Tibial artery (tissue), 4 donors: ENCODE data around the gene MAP1LC3B.
"Not testable (repeated sequence)": the region's sequence is repeated elsewhere in the genome, so short reads cannot be mapped to it uniquely, and the experiment has no call there.

Experiments
- DNase-seq, 2 donors: peaks; one replicate each; pipeline ENCODE4 v3.0.0-alpha.2; 2019
- H3K27ac ChIP-seq, 2 donors: fragments of 200-600 bp; sonication (generic) in 1 of 2; 1 replicate in 1 of 2; 2 replicates in 1 of 2; pipeline ENCODE4 v1.5.1; 2018 to 2019; ENCODE audit warnings: mild to moderate bottlenecking in 1 of 2
- H3K27me3 ChIP-seq, 2 donors: fragments of 200-600 bp; sonication (generic) in 1 of 2; one replicate each; pipeline versions ENCODE4 v1.5.1 to v1.6.0; 2016 to 2019
- H3K36me3 ChIP-seq, 3 donors: fragments of 200-600 bp; sonication (generic) in 2 of 3; one replicate each; pipeline ENCODE4 v1.5.1; 2016 to 2019; ENCODE audit warnings: mild to moderate bottlenecking in 2 of 3
- H3K4me1 ChIP-seq, 4 donors: fragments of 200-600 bp; sonication (generic) in 2 of 4; 1 replicate in 3 of 4; 2 replicates in 1 of 4; pipeline ENCODE4 v1.5.1; 2016 to 2019
- H3K4me3 ChIP-seq, 2 donors: fragments of 200-600 bp; sonication (generic) in 1 of 2; 1 replicate in 1 of 2; 2 replicates in 1 of 2; pipeline ENCODE4 v1.5.1; 2018 to 2019; ENCODE audit warnings: mild to moderate bottlenecking in 2 of 2
- H3K9me3 ChIP-seq, 3 donors: fragments of 200-600 bp; sonication (generic) in 1 of 3; one replicate each; pipeline ENCODE4 v1.5.1; 2016 to 2019
- CTCF ChIP-seq, 2 experiments: fragments of 200-600 bp in 1 of 2; fragments of 450-650 bp in 1 of 2; IDR thresholded peaks; one replicate each; pipeline ENCODE4 v1.5.1; 2017 to 2019; ENCODE audit warnings: antibody characterized with exemption in 2 of 2, mild to moderate bottlenecking in 1 of 2, moderate library complexity in 1 of 2
- intact Hi-C: fragments of 100-400 bp; cut with DNase I; formaldehyde crosslinking; loops from one replicate; pipeline ENCODE4 v1.15.0; 2023; ENCODE audit warnings: low total_unique reads

Gene MAP1LC3B

GRCh38 chr16:87371261-87371866 is 20.8 kb upstream of the MAP1LC3B start:
- Histone ChIP-seq H3K36me3 (peaks cover 0 to 9% (median 5%) of the 10 kb centered on the region in 3 donors), H3K4me1 (peaks cover 0 to 43% (median 27%) of the 10 kb centered on the region in 4 donors), H3K4me3 (no peak overlapping the region), H3K9me3 (no peaks in the 10 kb centered on the region), H3K27ac (no peak overlapping the region), H3K27me3 (no peaks in the 10 kb centered on the region)
- DNase-seq, result no peak
- intact Hi-C loops, result no loop called here
- TF ChIP-seq CTCF (IDR thresholded peaks at IDR 0.05), result no peak

GRCh38 chr16:87372305-87372704 is 19.8 kb upstream of the MAP1LC3B start:
- Histone ChIP-seq H3K27me3 (no peaks in the 10 kb centered on the region), H3K27ac (no peak overlapping the region), H3K36me3 (peaks cover 0 to 3% (median 0%) of the 10 kb centered on the region in 3 donors), H3K4me3 (no peak overlapping the region), H3K9me3 (no peaks in the 10 kb centered on the region), H3K4me1 (peaks cover 0 to 41% (median 27%) of the 10 kb centered on the region in 4 donors)
- no peak for TF ChIP-seq CTCF (IDR thresholded peaks at IDR 0.05)
- DNase-seq, result no peak
- intact Hi-C loops, result no loop called here

GRCh38 chr16:87374313-87374712 is 17.8 kb upstream of the MAP1LC3B start:
- no peaks in the 10 kb centered on the region for H3K27me3 ChIP-seq
- H3K4me1 ChIP-seq, result peaks cover 0 to 56% (median 26%) of the 10 kb centered on the region in 4 donors
- no peak overlapping the region for H3K27ac ChIP-seq
- no peak for DNase-seq
- no peaks in the 10 kb centered on the region for H3K9me3 ChIP-seq
- intact Hi-C loops, result no loop called here
- no peak for TF ChIP-seq CTCF (IDR thresholded peaks at IDR 0.05)
- H3K4me3 ChIP-seq, result no peak overlapping the region
- H3K36me3 ChIP-seq, result no peaks in the 10 kb centered on the region

GRCh38 chr16:87375426-87376135 is 16.6 kb upstream of the MAP1LC3B start:
- no peak for TF ChIP-seq CTCF (IDR thresholded peaks at IDR 0.05)
- DNase-seq, result no peak
- intact Hi-C loops, result no loop called here

GRCh38 chr16:87376660-87377059 is 15.5 kb upstream of the MAP1LC3B start:
- no peaks in the 10 kb centered on the region for H3K9me3 ChIP-seq
- H3K36me3 ChIP-seq, result no peaks in the 10 kb centered on the region
- H3K4me3 ChIP-seq, result no peak overlapping the region
- DNase-seq, result no peak
- H3K4me1 ChIP-seq, result peaks cover 0 to 65% (median 40%) of the 10 kb centered on the region in 4 donors
- intact Hi-C loops, result no loop called here
- peak overlapping the region in 1 of 2 donors; percentile 29 for H3K27ac ChIP-seq
- H3K27me3 ChIP-seq, result no peaks in the 10 kb centered on the region
- TF ChIP-seq CTCF (IDR thresholded peaks at IDR 0.05), result no peak

More at GRCh38 chr16:87375426-87376135, 16.6 kb upstream of the MAP1LC3B start:
- Histone ChIP-seq H3K4me1 (peaks cover 0 to 56% (median 31%) of the 10 kb centered on the region in 4 donors), H3K4me3 (no peak overlapping the region), H3K27ac (peak overlapping the region in 1 of 2 donors; percentile 38), H3K27me3 (no peaks in the 10 kb centered on the region), H3K36me3 (no peaks in the 10 kb centered on the region), H3K9me3 (no peaks in the 10 kb centered on the region)

- H3K27me3 ChIP-seq, intact Hi-C loops, H3K36me3 ChIP-seq, H3K9me3 ChIP-seq, DNase-seq, H3K4me3 ChIP-seq: not testable (repeated sequence)
- Histone ChIP-seq H3K4me1 (peaks cover 0 to 70% (median 48%) of the 10 kb centered on the region in 4 donors), H3K27ac (peak overlapping the region in 1 of 2 donors; percentile 97)
Measured at GRCh38 chr16:87379312-87379752, 12.8 kb upstream of the MAP1LC3B start.
